Omental fat pad (tissue), 4 donors: ENCODE measurements around the gene BAD. TPM values are rescaled to one million over a fixed set of nuclear protein-coding genes. Genes with fewer than 3 reads are reported as not detected.

ENCODE experiments used
- ATAC-seq: fragments of 150-250 bp; one replicate; pipeline ENCODE4 v1.9.1; 2016; ENCODE audit warnings: mild to moderate bottlenecking, moderate library complexity; ENCODE audit not compliant: low FRiP score
- DNase-seq: peaks from one replicate; pipeline ENCODE4 v3.0.0-alpha.2; 2019; ENCODE audit warnings: low spot score
- CTCF ChIP-seq, 3 donors: fragments of 450-650 bp; IDR thresholded peaks; one replicate each; pipeline ENCODE4 v1.5.1; 2016 to 2017; ENCODE audit warnings: antibody characterized with exemption in 3 of 3, mild to moderate bottlenecking in 3 of 3, moderate library complexity in 2 of 3
- total RNA-seq, 4 donors: library from RNA; depleted of rRNA; stranded (reverse); fragments of >200 nt; gene quantifications; one replicate each; pipeline ENCODE4 v1.1.0, GENCODE V29; 2016

The BAD gene
- total RNA-seq, 4 donors from 2014 or later = 47.9 to 89.7 (median 78.8) TPM

GRCh38 chr11:64252003-64252872 lies 32.2 kb downstream of the BAD start:
- ATAC-seq (no peak), DNase-seq (no peak)
- TF ChIP-seq CTCF (IDR thresholded peaks at IDR 0.05) = no peak

GRCh38 chr11:64251753-64252002 lies 32.8 kb downstream of the BAD start:
- no peak for TF ChIP-seq CTCF (IDR thresholded peaks at IDR 0.05)
- no peak for ATAC-seq
- DNase-seq = no peak

GRCh38 chr11:64251016-64251752 lies 33.3 kb downstream of the BAD start, which contains the start of gene PLCB3:
Gene PLCB3 (plus strand): TSS chr11:64251530. CDS start chr11:64251650, 120 bp downstream.
- no peak for DNase-seq
- peak; percentile 63 for ATAC-seq
- peak in 1 of 3 donors; percentile 75 for TF ChIP-seq CTCF (IDR thresholded peaks at IDR 0.05)

- ATAC-seq = no peak
- no peak for TF ChIP-seq CTCF (IDR thresholded peaks at IDR 0.05)
- no peak for DNase-seq
Observed at GRCh38 chr11:64250415-64251015, 34.0 kb downstream of the BAD start.

GRCh38 chr11:64249563-64250414 lies 34.7 kb downstream of the BAD start:
- DNase-seq (no peak), ATAC-seq (no peak)
- TF ChIP-seq CTCF (IDR thresholded peaks at IDR 0.05) = no peak

GRCh38 chr11:64249038-64249437 lies 35.4 kb downstream of the BAD start:
- DNase-seq = no peak
- ATAC-seq = no peak
- no peak for TF ChIP-seq CTCF (IDR thresholded peaks at IDR 0.05)
